NCI-H2107 treated with DMSO at 0.1 percent for 48 hours (cell line): Measurements from ENCODE around the gene CPLX1.
"Not testable (repeated sequence)": the region's sequence is repeated elsewhere in the genome, so short reads cannot be mapped to it uniquely, and the experiment has no call there.

Experiments
- DNase-seq: peaks from one replicate; lab custom pipeline; 2025; ENCODE audit not compliant: unreplicated experiment; lab: John Stamatoyannopoulos, UW

CPLX1 gene

GRCh38 chr4:821181-821591 lies 4.7 kb downstream of the CPLX1 start:
- no peak for DNase-seq

GRCh38 chr4:820230-821172 lies 5.4 kb downstream of the CPLX1 start:
- DNase-seq: no peak

GRCh38 chr4:819401-820229 lies 6.3 kb downstream of the CPLX1 start:
- DNase-seq: no peak

GRCh38 chr4:818106-818921 lies 7.6 kb downstream of the CPLX1 start:
- no peak for DNase-seq

GRCh38 chr4:815464-816146 lies 10.3 kb downstream of the CPLX1 start:
- peak; percentile 66 for DNase-seq

GRCh38 chr4:814312-814850 lies 11.5 kb downstream of the CPLX1 start:
- DNase-seq: no peak

DNA sequence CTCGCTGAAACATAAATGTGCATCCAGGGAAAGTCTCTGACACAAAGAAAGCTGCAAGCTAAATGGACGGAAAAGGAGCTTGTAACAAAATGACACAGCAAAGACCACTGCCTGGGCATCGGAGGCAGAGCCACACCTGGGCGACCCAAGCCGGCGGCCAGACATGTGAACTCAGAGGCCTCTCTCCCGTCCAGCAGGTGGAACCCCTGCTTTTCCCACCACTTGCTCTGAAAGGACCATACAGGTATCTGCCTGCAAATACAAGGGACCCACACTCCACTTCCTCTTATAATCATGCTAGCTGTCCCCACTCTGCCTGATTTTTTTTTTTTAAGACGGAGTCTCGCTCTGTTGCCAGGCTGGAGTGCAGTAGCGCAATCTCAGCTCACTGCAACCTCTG lies 12.0 kb downstream of the CPLX1 start:
- no peak for DNase-seq

DNA sequence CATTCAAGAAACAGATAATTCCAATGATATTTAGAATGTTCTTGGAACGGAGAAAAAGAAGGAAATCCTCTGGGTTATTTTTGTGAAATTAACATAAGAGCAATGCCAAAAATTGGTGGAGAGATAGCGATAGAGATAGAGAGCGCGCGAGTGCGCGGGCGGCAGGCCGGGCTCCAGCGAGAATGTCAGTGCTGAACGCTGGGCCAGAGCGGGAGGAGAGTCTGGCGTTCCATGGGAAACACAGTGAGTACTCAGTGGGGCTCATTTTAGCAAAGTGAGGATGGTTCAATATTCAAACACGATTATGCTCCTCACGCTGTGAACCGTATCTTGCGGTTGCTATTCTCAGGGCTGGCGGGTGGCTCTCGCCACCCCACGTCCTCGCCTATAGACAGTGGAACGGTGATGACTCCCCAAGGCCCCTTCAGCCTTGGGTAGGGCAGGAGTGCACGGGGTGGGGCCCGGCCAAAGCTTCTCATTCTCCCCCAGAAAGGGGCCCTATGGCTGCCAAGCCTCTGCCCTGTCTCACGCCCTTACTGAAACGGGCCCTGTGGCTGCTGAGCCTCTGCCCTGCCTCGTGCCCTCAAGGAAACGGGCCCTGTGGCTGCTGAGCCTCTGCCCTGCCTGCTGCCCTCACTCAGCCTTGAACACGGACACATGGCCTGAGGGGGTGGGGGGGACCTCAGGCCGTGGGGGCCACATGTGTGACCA lies 16.9 kb downstream of the CPLX1 start:
- DNase-seq: no peak

DNA sequence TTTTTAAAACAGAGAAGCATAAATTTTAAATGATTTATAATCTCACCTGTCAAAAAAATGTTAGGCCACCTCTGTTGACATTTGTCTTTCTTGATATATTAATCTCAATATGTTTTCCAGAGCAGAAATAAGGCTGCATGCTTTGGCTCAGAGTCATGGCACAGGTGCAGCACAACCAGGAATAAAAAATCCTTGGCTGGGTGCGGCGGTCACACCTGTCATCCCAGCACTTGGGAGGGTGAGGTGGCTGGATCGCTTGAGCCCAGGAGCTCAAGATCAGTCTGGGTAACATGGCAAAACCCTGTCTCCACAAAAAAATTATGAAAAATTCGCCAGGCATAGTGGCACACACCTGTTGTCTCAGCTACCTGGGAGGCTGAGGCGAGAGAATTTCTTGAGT lies 18.1 kb downstream of the CPLX1 start:
- no peak for DNase-seq

DNA sequence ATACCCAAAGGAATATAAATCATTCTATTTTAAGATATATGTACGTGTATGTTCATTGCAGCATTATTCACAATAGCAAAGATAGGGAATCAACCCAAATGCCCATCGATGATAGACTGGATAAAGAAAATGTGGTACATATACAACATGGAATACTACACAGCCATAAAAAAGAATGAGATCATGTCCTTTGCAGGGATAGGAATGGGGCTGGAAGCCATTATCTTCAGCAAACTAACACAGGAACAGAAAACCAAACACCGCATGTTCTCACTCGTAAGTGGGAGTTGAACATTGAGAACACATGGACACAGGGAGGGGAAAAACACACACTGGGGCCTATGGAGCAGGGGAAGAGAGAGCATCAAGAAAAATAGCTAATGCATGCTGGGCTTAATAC lies 18.9 kb downstream of the CPLX1 start:
- DNase-seq: not testable (repeated sequence)

DNA sequence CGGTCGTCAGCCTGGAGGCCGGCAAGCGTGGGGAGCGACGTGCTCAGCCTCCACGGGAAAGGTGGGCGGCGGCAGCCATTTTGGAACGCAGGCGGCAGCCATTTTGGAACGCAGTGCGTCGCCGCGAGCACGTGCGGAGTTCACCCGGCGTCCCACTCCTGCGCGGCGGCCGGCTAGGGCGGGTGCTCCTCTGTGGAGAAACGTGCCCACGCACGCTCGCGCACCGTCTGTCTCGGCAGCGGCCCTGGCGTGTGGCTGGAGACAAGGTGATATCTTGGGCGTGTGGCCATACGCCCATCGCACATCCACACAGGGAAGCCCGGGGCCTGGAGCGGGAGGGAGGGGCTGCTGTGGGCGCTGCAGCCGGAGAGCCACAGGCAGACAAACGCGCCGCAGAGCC lies 21.1 kb downstream of the CPLX1 start:
- no peak for DNase-seq

DNA sequence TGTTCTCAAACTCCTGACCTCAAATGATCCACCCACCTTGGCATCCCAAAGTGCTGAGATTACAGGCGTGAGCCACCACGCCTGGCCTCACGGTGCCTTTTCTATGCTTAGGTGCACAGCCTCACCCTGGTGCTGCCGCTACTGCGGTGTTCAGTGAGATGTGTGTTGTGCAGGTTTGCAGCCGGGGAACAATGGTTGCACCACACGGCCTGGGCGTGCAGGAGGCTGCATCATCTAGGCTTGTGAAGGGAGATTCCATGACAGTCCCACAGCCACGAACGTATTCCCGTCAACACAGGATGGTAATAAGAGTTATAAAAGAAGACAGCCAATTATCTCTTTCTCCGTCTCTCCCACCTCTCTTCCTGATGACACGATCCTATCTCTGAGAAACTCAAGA lies 22.0 kb downstream of the CPLX1 start:
- no peak for DNase-seq

GRCh38 chr4:801436-802124 lies 24.3 kb downstream of the CPLX1 start:
- DNase-seq: no peak

DNA sequence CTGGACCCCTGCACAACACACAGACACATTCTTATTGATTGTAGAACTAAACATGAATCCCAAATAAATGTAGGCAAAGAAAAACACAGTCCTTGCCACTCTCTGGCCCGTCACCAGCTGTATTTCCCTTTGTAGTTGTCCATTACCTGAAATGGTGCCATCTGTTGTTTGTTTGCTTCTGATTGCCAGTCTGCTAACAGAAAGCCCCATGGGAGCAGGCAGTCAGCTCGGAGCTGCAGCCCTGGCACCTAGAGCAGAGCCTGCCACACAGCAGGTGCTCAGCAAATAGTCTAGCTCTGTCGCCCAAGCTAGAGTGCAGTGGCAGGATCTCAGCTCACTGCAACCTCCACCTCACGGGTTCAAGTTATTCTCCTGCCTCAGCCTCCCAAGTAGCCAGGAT lies 28.9 kb downstream of the CPLX1 start:
- DNase-seq: peak; percentile 85

DNA sequence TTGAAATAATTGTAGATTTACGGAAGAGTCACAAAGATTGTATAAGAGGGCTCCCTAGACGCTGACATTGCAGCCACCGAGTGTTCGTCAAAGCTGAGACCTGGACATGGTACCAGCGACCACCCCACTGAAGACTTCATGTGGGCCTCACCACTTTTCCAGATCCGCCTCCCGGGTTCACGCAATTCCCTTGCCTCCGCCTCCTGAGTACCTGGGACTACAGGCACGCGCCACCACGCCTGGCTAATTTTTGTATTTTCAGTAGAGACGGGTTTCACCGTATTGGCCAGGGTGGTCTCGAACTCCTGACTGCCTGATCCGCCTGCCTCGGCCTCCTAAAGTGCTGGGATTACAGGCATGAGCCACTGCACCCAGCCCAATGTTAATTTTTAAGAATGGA lies 29.7 kb downstream of the CPLX1 start:
- DNase-seq: no peak

DNA sequence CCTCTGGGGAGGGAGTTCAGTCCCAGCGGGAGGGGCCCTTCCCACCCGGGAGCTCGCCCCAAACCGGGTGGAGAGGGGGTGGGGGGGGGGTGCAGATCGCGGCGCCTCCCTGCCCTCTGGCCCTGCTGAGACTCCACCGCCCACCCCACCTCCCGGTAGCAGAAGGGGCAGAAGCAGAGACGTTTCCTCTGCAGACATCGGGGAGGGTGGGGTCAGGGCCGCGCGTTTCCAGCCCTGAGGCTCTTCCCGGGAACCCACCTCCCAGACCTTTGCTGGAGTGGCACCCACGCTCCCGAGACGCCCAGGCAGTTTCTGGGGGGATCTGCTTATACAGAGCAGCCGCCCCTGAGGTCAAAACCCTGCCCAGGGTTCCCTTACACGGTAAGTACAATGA lies 30.2 kb downstream of the CPLX1 start:
- no peak for DNase-seq

GRCh38 chr4:794900-795725 lies 30.8 kb downstream of the CPLX1 start:
- peak; percentile 1 for DNase-seq

DNA sequence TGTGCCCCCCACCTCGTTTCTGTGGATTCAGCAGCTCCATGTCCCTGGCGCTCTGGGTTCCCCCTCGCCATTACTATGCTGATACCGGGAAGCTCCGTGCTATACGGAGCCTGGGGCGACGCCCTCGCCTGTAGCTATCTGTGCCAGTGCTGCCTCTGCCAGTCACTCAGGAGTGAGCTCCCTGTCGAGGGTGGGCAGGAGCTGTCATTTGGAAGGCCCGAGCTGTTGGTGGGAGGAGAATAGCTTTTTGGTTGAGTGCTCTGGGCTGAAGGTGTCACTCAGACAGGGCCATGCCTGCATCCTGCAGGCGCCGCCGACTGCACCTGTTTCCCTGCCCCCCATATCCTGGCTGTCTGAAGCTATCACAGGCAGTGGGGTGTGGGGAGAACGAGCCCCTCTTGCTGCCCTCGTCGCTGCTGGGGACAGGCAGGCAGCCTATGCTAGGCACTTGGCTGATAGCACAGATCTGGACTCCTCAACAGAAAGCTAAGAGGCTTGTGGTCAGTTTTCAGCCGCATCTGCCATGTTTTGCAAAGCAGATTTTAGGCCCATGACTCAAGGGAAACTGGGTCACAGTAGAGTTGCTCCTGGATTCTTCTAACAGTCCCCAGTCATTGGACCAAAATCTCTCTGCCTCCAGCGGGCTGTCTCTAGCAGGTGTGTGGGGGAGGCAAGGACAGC lies 31.8 kb downstream of the CPLX1 start:
- DNase-seq: peak; percentile 1
